Ureter (tissue), 1 donor: ENCODE results near the gene TFF3. TPM values are rescaled to one million over a fixed set of nuclear protein-coding genes. Genes with fewer than 3 reads are reported as not detected.

Experiments
- DNase-seq: peaks from one replicate; pipeline ENCODE4 v3.0.0-alpha.2; 2020; ENCODE audit warnings: low spot score
- total RNA-seq: library from RNA; stranded (reverse); gene quantifications from one replicate; pipeline ENCODE4 v1.2.4, GENCODE V29; 2023
- donor health status: DM: yes; HTN: yes; CAD: no.

The TFF3 gene
- total RNA-seq, 1 donor from 2014 or later: 3.0 TPM

- DNase-seq: no peak
Observed at GRCh38 chr21:42266971-42267556, 48.1 kb downstream of the TFF3 start.

GRCh38 chr21:42265231-42265812 lies 49.9 kb downstream of the TFF3 start:
- no peak for DNase-seq

- no peak for DNase-seq
Observed at GRCh38 chr21:42264245-42265195, 50.7 kb downstream of the TFF3 start.

- DNase-seq: no peak
Observed at GRCh38 chr21:42263591-42264131, 51.5 kb downstream of the TFF3 start.

- peak; percentile 77 for DNase-seq
Observed at GRCh38 chr21:42262831-42263231, 52.4 kb downstream of the TFF3 start.

GRCh38 chr21:42261829-42262200 lies 53.4 kb downstream of the TFF3 start:
- DNase-seq: no peak

Other genes starting within 250 kb of the TFF3 start
- not detected for gene UMODL1, start 244.1 kb downstream of the TFF3 start, total RNA-seq
- gene ABCG1, start 96.3 kb downstream of the TFF3 start, total RNA-seq: 20.1 TPM
- not detected for gene TFF2, start 35.6 kb upstream of the TFF3 start, total RNA-seq
- gene TFF1, start 51.1 kb upstream of the TFF3 start, total RNA-seq: 2.6 TPM
- 1.7 TPM for gene TMPRSS3, start 80.6 kb upstream of the TFF3 start, total RNA-seq
- 1.4 TPM for gene UBASH3A, start 88.5 kb upstream of the TFF3 start, total RNA-seq
- gene RSPH1, start 180.8 kb upstream of the TFF3 start, total RNA-seq: 7.8 TPM
- gene SLC37A1, start 198.4 kb upstream of the TFF3 start, total RNA-seq: 48.0 TPM